AG04450 (cell line): ENCODE measurements around the gene ZNF532. TPM values are rescaled to one million over a fixed set of nuclear protein-coding genes. Genes with fewer than 3 reads are reported as not detected.

Experiments used
- CTCF ChIA-PET: fragments of 300-600, 350-600 bp; formaldehyde crosslinking; extraction: SDS; loops from one replicate; lab custom pipeline; 2022; ENCODE audit warnings: antibody characterized with exemption, inconsistent platforms; lab: Charles Lee
- POLR2A ChIA-PET: fragments of 350-600 bp; formaldehyde crosslinking; extraction: SDS; loops from one replicate; lab custom pipeline; 2021; ENCODE audit warnings: antibody characterized with exemption, inconsistent platforms; lab: Yijun Ruan, JAX
- DNase-seq: peaks from one replicate; pipeline ENCODE4 v3.0.0-alpha.2; 2011; ENCODE audit warnings: low read depth, low spot score
- H3K27ac ChIP-seq: one replicate; pipeline ENCODE4 v1.5.1; 2012; ENCODE audit warnings: low read depth, low read length, control low read depth
- H3K27me3 ChIP-seq: one replicate; pipeline ENCODE4 v1.6.0; 2012; ENCODE audit warnings: low read length; ENCODE audit not compliant: control insufficient read depth, insufficient read depth
- H3K4me3 ChIP-seq: 2 replicates; pipeline ENCODE4 v1.5.1; 2011; ENCODE audit warnings: mild to moderate bottlenecking, low read depth, low read length, control low read depth
- H3K9me3 ChIP-seq: 2 replicates; pipeline ENCODE4 v1.5.1; 2012; ENCODE audit warnings: low read length; ENCODE audit not compliant: control insufficient read depth, insufficient read depth
- CTCF ChIP-seq: IDR thresholded peaks from 2 replicates; pipeline ENCODE4 v1.5.1; 2011; ENCODE audit warnings: low read depth, low read length, control low read depth, inconsistent platforms
- polyA plus RNA-seq: library from polyadenylated mRNA; depleted of rRNA; stranded (reverse); fragments of >200 nt; gene quantifications from 2 replicates; pipeline ENCODE4 v1.2.3, GENCODE V29; 2011

Gene ZNF532
- polyA plus RNA-seq, 1 experiment = 69.7 TPM

- Histone ChIP-seq H3K9me3 (no peaks in the 10 kb centered on the region), H3K27ac (no peak overlapping the region), H3K4me3 (no peak overlapping the region), H3K27me3 (no peaks in the 10 kb centered on the region)
- CTCF ChIA-PET = interaction anchor here (0.7 to 1.6 kb wide), 3 partner anchors 110 to 186 kb away, joined by 3 to 4 read pairs (median 3); no protein-coding TSS in a partner anchor
- DNase-seq = no peak
- POLR2A ChIA-PET = no interaction called here
- TF ChIP-seq CTCF = no peak
Measured at GRCh38 chr18:58884680-58885079, 20.0 kb downstream of the ZNF532 start.

GRCh38 chr18:58886431-58886830, 21.8 kb downstream of the ZNF532 start:
- POLR2A ChIA-PET = no interaction called here
- Histone ChIP-seq H3K4me3 (no peak overlapping the region), H3K27ac (no peak overlapping the region), H3K9me3 (no peaks in the 10 kb centered on the region), H3K27me3 (no peaks in the 10 kb centered on the region)
- TF ChIP-seq CTCF = no peak
- CTCF ChIA-PET = no interaction called here
- DNase-seq = no peak

- H3K4me3 ChIP-seq = no peak overlapping the region
- no peak for DNase-seq
- no peak overlapping the region for H3K27ac ChIP-seq
- no peaks in the 10 kb centered on the region for H3K9me3 ChIP-seq
- POLR2A ChIA-PET = no interaction called here
- CTCF ChIA-PET = no interaction called here
- H3K27me3 ChIP-seq = no peaks in the 10 kb centered on the region
- no peak for TF ChIP-seq CTCF
Measured at GRCh38 chr18:58886864-58887612, 22.4 kb downstream of the ZNF532 start.

GRCh38 chr18:58887613-58887963, 22.9 kb downstream of the ZNF532 start:
- ChIA-PET CTCF (no interaction called here), POLR2A (no interaction called here)
- DNase-seq = no peak
- H3K9me3 ChIP-seq = no peaks in the 10 kb centered on the region
- TF ChIP-seq CTCF = no peak
- no peak overlapping the region for H3K4me3 ChIP-seq
- no peak overlapping the region for H3K27ac ChIP-seq
- no peaks in the 10 kb centered on the region for H3K27me3 ChIP-seq

GRCh38 chr18:58891776-58892175, 27.1 kb downstream of the ZNF532 start:
- Histone ChIP-seq H3K4me3 (0 out of 2 replicates have a peak overlapping the region, but pooled peaks have one; percentile 3), H3K27ac (no peak overlapping the region), H3K9me3 (no peaks in the 10 kb centered on the region), H3K27me3 (no peaks in the 10 kb centered on the region)
- POLR2A ChIA-PET = no interaction called here
- CTCF ChIA-PET = no interaction called here
- DNase-seq = no peak
- no peak for TF ChIP-seq CTCF
